T-helper 17 cell (primary cell): ENCODE data around the gene TENM4. TPM values are rescaled to one million over a fixed set of nuclear protein-coding genes. Genes with fewer than 3 reads are reported as not detected.

Experiments
- ATAC-seq: fragments of 150-1000 bp; cut with Tn5 transposase; 2 replicates; pipeline ENCODE4 v1.10.0; 2021; ENCODE audit warnings: mild to moderate bottlenecking, moderate library complexity
- DNase-seq, 3 donors: peaks; one replicate each; pipeline versions ENCODE4 v3.0.0 to v3.0.0-alpha.2; 2020 to 2021
- H3K9me3 ChIP-seq: one replicate; pipeline ENCODE4 v1.7.0; 2013; ENCODE audit warnings: low read length, mild to moderate bottlenecking; ENCODE audit not compliant: control insufficient read depth, poor library complexity, severe bottlenecking
- H3K27ac Mint-ChIP-seq: one replicate; pipeline ENCODE4 v1.8.0; 2022; ENCODE audit warnings: mild to moderate bottlenecking, moderate library complexity, mixed read lengths
- H3K27me3 Mint-ChIP-seq: one replicate; pipeline ENCODE4 v1.8.0; 2022; ENCODE audit warnings: mixed read lengths
- H3K36me3 Mint-ChIP-seq: one replicate; pipeline ENCODE4 v1.8.0; 2022; ENCODE audit warnings: low read depth, mixed read lengths
- H3K4me1 Mint-ChIP-seq: one replicate; pipeline ENCODE4 v1.8.0; 2022; ENCODE audit warnings: mild to moderate bottlenecking, mixed read lengths
- H3K4me3 Mint-ChIP-seq: one replicate; pipeline ENCODE4 v1.8.0; 2022; ENCODE audit warnings: mild to moderate bottlenecking, moderate library complexity, mixed read lengths
- total RNA-seq, 4 donors: library from RNA in 2 of 4; stranded (reverse) in 2 of 4; gene quantifications; one replicate each; pipeline ENCODE4 v1.2.3 and lab custom pipeline; 2022 to 2026

TENM4 gene
- total RNA-seq, 2 donors from 2014 or later: 0.31 to 0.97 TPM

- Mint-ChIP-seq H3K27me3 (peaks cover 29% of the 10 kb centered on the region), H3K4me1 (no peaks in the 10 kb centered on the region), H3K4me3 (no peak overlapping the region), H3K27ac (no peak overlapping the region), H3K36me3 (no peaks in the 10 kb centered on the region)
- DNase-seq (no peak), ATAC-seq (no peak)
- no peaks in the 10 kb centered on the region for H3K9me3 ChIP-seq
These were observed 634.4 kb downstream of the TENM4 start for GRCh38 chr11:78806214-78807004.

- Mint-ChIP-seq H3K27me3 (peaks cover 38% of the 10 kb centered on the region), H3K4me3 (no peak overlapping the region), H3K27ac (no peak overlapping the region), H3K36me3 (no peaks in the 10 kb centered on the region), H3K4me1 (no peaks in the 10 kb centered on the region)
- ATAC-seq: no peak
- no peak for DNase-seq
- no peaks in the 10 kb centered on the region for H3K9me3 ChIP-seq
These were observed 635.8 kb downstream of the TENM4 start for GRCh38 chr11:78804991-78805390.

- no peak for ATAC-seq
- Mint-ChIP-seq H3K4me1 (no peaks in the 10 kb centered on the region), H3K27ac (no peak overlapping the region), H3K4me3 (no peak overlapping the region), H3K36me3 (no peaks in the 10 kb centered on the region), H3K27me3 (peaks cover 38% of the 10 kb centered on the region)
- H3K9me3 ChIP-seq: no peaks in the 10 kb centered on the region
- no peak for DNase-seq
These were observed 636.8 kb downstream of the TENM4 start for GRCh38 chr11:78803995-78804394.

GRCh38 chr11:78802058-78802761 lies 638.6 kb downstream of the TENM4 start:
- H3K9me3 ChIP-seq: no peaks in the 10 kb centered on the region
- Mint-ChIP-seq H3K27ac (no peak overlapping the region), H3K36me3 (no peaks in the 10 kb centered on the region), H3K27me3 (peaks cover 34% of the 10 kb centered on the region), H3K4me1 (no peaks in the 10 kb centered on the region), H3K4me3 (no peak overlapping the region)
- ATAC-seq (no peak), DNase-seq (no peak)

- Mint-ChIP-seq H3K36me3 (no peaks in the 10 kb centered on the region), H3K4me1 (no peaks in the 10 kb centered on the region), H3K27me3 (peaks cover 25% of the 10 kb centered on the region), H3K4me3 (no peak overlapping the region), H3K27ac (no peak overlapping the region)
- ATAC-seq: no peak
- no peaks in the 10 kb centered on the region for H3K9me3 ChIP-seq
- no peak for DNase-seq
These were observed 639.5 kb downstream of the TENM4 start for GRCh38 chr11:78801161-78801884.

GRCh38 chr11:78800756-78801155 lies 640.1 kb downstream of the TENM4 start:
- ATAC-seq (no peak), DNase-seq (no peak)
- H3K9me3 ChIP-seq: no peaks in the 10 kb centered on the region
- H3K27ac Mint-ChIP-seq: no peak overlapping the region
- H3K4me3 Mint-ChIP-seq: no peak overlapping the region
- H3K36me3 Mint-ChIP-seq: no peaks in the 10 kb centered on the region
- peaks cover 22% of the 10 kb centered on the region for H3K27me3 Mint-ChIP-seq
- H3K4me1 Mint-ChIP-seq: no peaks in the 10 kb centered on the region

GRCh38 chr11:78800096-78800690 lies 640.6 kb downstream of the TENM4 start:
- H3K9me3 ChIP-seq: no peaks in the 10 kb centered on the region
- H3K36me3 Mint-ChIP-seq: no peaks in the 10 kb centered on the region
- ATAC-seq (no peak), DNase-seq (no peak)
- H3K27me3 Mint-ChIP-seq: peaks cover 22% of the 10 kb centered on the region
- no peak overlapping the region for H3K27ac Mint-ChIP-seq
- no peaks in the 10 kb centered on the region for H3K4me1 Mint-ChIP-seq
- no peak overlapping the region for H3K4me3 Mint-ChIP-seq

GRCh38 chr11:78798663-78799062 lies 642.2 kb downstream of the TENM4 start:
- Mint-ChIP-seq H3K4me3 (no peak overlapping the region), H3K27me3 (peaks cover 25% of the 10 kb centered on the region), H3K4me1 (no peaks in the 10 kb centered on the region), H3K36me3 (no peaks in the 10 kb centered on the region), H3K27ac (no peak overlapping the region)
- DNase-seq (no peak), ATAC-seq (peak; percentile 41)
- H3K9me3 ChIP-seq: no peaks in the 10 kb centered on the region

GRCh38 chr11:78797559-78797958 lies 643.3 kb downstream of the TENM4 start:
- H3K36me3 Mint-ChIP-seq: no peaks in the 10 kb centered on the region
- ATAC-seq (no peak), DNase-seq (no peak)
- peaks cover 31% of the 10 kb centered on the region for H3K27me3 Mint-ChIP-seq
- H3K27ac Mint-ChIP-seq: no peak overlapping the region
- H3K9me3 ChIP-seq: no peaks in the 10 kb centered on the region
- H3K4me3 Mint-ChIP-seq: no peak overlapping the region
- no peaks in the 10 kb centered on the region for H3K4me1 Mint-ChIP-seq

GRCh38 chr11:78796956-78797355 lies 643.9 kb downstream of the TENM4 start:
- no peak overlapping the region for H3K4me3 Mint-ChIP-seq
- no peaks in the 10 kb centered on the region for H3K4me1 Mint-ChIP-seq
- H3K9me3 ChIP-seq: no peaks in the 10 kb centered on the region
- H3K36me3 Mint-ChIP-seq: no peaks in the 10 kb centered on the region
- H3K27ac Mint-ChIP-seq: no peak overlapping the region
- peaks cover 31% of the 10 kb centered on the region for H3K27me3 Mint-ChIP-seq
- ATAC-seq (no peak), DNase-seq (no peak)

- H3K27me3 Mint-ChIP-seq: peaks cover 27% of the 10 kb centered on the region
- H3K4me3 Mint-ChIP-seq: no peak overlapping the region
- no peak overlapping the region for H3K27ac Mint-ChIP-seq
- ATAC-seq (no peak), DNase-seq (no peak)
- no peaks in the 10 kb centered on the region for H3K36me3 Mint-ChIP-seq
- no peaks in the 10 kb centered on the region for H3K4me1 Mint-ChIP-seq
- H3K9me3 ChIP-seq: no peaks in the 10 kb centered on the region
These were observed 645.1 kb downstream of the TENM4 start for GRCh38 chr11:78795621-78796261.

GRCh38 chr11:78791964-78792363 lies 648.9 kb downstream of the TENM4 start:
- no peak overlapping the region for H3K4me3 Mint-ChIP-seq
- no peaks in the 10 kb centered on the region for H3K9me3 ChIP-seq
- no peak overlapping the region for H3K27ac Mint-ChIP-seq
- DNase-seq (no peak), ATAC-seq (no peak)
- peaks cover 20% of the 10 kb centered on the region for H3K27me3 Mint-ChIP-seq
- no peaks in the 10 kb centered on the region for H3K36me3 Mint-ChIP-seq
- no peaks in the 10 kb centered on the region for H3K4me1 Mint-ChIP-seq

- no peak overlapping the region for H3K27ac Mint-ChIP-seq
- ATAC-seq: no peak
- no peaks in the 10 kb centered on the region for H3K9me3 ChIP-seq
These were observed 649.6 kb downstream of the TENM4 start for GRCh38 chr11:78791254-78791653.

More at GRCh38 chr11:78791254-78791653, 649.6 kb downstream of the TENM4 start:
- Mint-ChIP-seq H3K27me3 (peaks cover 20% of the 10 kb centered on the region), H3K36me3 (no peaks in the 10 kb centered on the region), H3K4me3 (no peak overlapping the region), H3K4me1 (no peaks in the 10 kb centered on the region)
- DNase-seq: no peak
